HEK293 (cell line): ENCODE measurements around the gene CCDC9B.

Source experiments
- BCL11A ChIP-seq: fragments of 450-650 bp; formaldehyde crosslinking; IDR thresholded peaks from 2 replicates; pipeline ENCODE4 v1.5.1; 2016; ENCODE audit warnings: low read depth, missing biosample characterization, missing genetic modification characterization
- BCL6B ChIP-seq: fragments of 450-650 bp; formaldehyde crosslinking; IDR thresholded peaks from 2 replicates; pipeline ENCODE4 v1.5.1; 2017; ENCODE audit warnings: missing biosample characterization, missing genetic modification characterization
- GFI1B ChIP-seq: fragments of 450-650 bp; formaldehyde crosslinking; IDR thresholded peaks from 2 replicates; pipeline ENCODE4 v1.5.1; 2016; ENCODE audit warnings: missing biosample characterization, missing genetic modification characterization
- GLI2 ChIP-seq: fragments of 450-650 bp; formaldehyde crosslinking; IDR thresholded peaks from 2 replicates; pipeline ENCODE4; 2017; ENCODE audit warnings: missing biosample characterization, missing genetic modification characterization, low read depth, borderline replicate concordance
- GLI4 ChIP-seq: fragments of 450-650 bp; formaldehyde crosslinking; IDR thresholded peaks from 2 replicates; pipeline ENCODE4 v1.5.1; 2016; ENCODE audit warnings: missing biosample characterization, missing genetic modification characterization
- GLIS1 ChIP-seq: fragments of 450-650 bp; formaldehyde crosslinking; IDR thresholded peaks from 2 replicates; pipeline ENCODE4 v1.5.1; 2016; ENCODE audit warnings: missing biosample characterization, missing genetic modification characterization
- KLF17 ChIP-seq: fragments of 450-650 bp; formaldehyde crosslinking; IDR thresholded peaks from 2 replicates; pipeline ENCODE4 v1.5.1; 2016; ENCODE audit warnings: missing biosample characterization, missing genetic modification characterization
- KLF7 ChIP-seq: fragments of 450-650 bp; formaldehyde crosslinking; IDR thresholded peaks from 2 replicates; pipeline ENCODE4 v1.5.1; 2016; ENCODE audit warnings: missing biosample characterization, missing genetic modification characterization, borderline replicate concordance
- MEIS1 ChIP-seq: sonication (generic); formaldehyde crosslinking; IDR thresholded peaks from 2 replicates; pipeline ENCODE4 v1.8.1; 2022; ENCODE audit warnings: missing genetic modification reagents, mild to moderate bottlenecking, borderline replicate concordance
- OVOL3 ChIP-seq: fragments of 450-650 bp; formaldehyde crosslinking; IDR thresholded peaks from 2 replicates; pipeline ENCODE4 v1.5.1; 2016; ENCODE audit warnings: missing biosample characterization, missing genetic modification characterization
- PRDM4 ChIP-seq: fragments of 450-650 bp; formaldehyde crosslinking; IDR thresholded peaks from 2 replicates; pipeline ENCODE4 v1.5.1; 2017; ENCODE audit warnings: missing biosample characterization, missing genetic modification characterization
- SCRT2 ChIP-seq: fragments of 450-650 bp; formaldehyde crosslinking; IDR thresholded peaks from 2 replicates; pipeline ENCODE4 v1.5.1; 2016; ENCODE audit warnings: missing biosample characterization, missing genetic modification characterization
- SP2 ChIP-seq: fragments of 450-650 bp; formaldehyde crosslinking; IDR thresholded peaks from 2 replicates; pipeline ENCODE4 v1.5.1; 2016; ENCODE audit warnings: missing biosample characterization, missing genetic modification characterization
- ZFP3 ChIP-seq: fragments of 450-650 bp; formaldehyde crosslinking; IDR thresholded peaks from 2 replicates; pipeline ENCODE4 v1.5.1; 2016; ENCODE audit warnings: low read depth, missing biosample characterization, missing genetic modification characterization
- ZNF10 ChIP-seq: fragments of 450-650 bp; formaldehyde crosslinking; IDR thresholded peaks from 2 replicates; pipeline ENCODE4 v1.5.1; 2017; ENCODE audit warnings: missing biosample characterization, missing genetic modification characterization
- ZNF2 ChIP-seq: fragments of 450-650 bp; formaldehyde crosslinking; IDR thresholded peaks from 2 replicates; pipeline ENCODE4 v1.5.1; 2016; ENCODE audit warnings: missing biosample characterization, missing genetic modification characterization
- ZNF274 ChIP-seq, 2 experiments: fragments of 200-500 bp in 1 of 2; fragments of 450-650 bp in 1 of 2; sonication (Bioruptor generic) in 1 of 2; formaldehyde crosslinking in 1 of 2; IDR thresholded peaks; 2 replicates each; pipeline versions ENCODE4 v1.5.1 to v1.6.1; 2014 to 2016; ENCODE audit warnings: borderline replicate concordance in 1 of 2, inconsistent platforms in 1 of 2, low read length in 1 of 2, missing biosample characterization in 1 of 2, missing genetic modification characterization in 1 of 2
- ZNF280D ChIP-seq: fragments of 450-650 bp; formaldehyde crosslinking; IDR thresholded peaks from 2 replicates; pipeline ENCODE4 v1.5.1; 2016; ENCODE audit warnings: missing biosample characterization, missing genetic modification characterization
- ZNF335 ChIP-seq: fragments of 450-650 bp; formaldehyde crosslinking; conservative IDR thresholded peaks from 2 replicates; pipeline ENCODE4 v1.5.1; 2016; ENCODE audit warnings: missing biosample characterization, missing genetic modification characterization
- ZNF362 ChIP-seq: fragments of 450-650 bp; formaldehyde crosslinking; IDR thresholded peaks from 2 replicates; pipeline ENCODE4 v1.5.1; 2016; ENCODE audit warnings: missing biosample characterization, missing genetic modification characterization
- ZNF501 ChIP-seq: fragments of 450-650 bp; formaldehyde crosslinking; IDR thresholded peaks from 2 replicates; pipeline ENCODE4 v1.5.1; 2016; ENCODE audit warnings: missing biosample characterization, missing genetic modification characterization
- ZNF544 ChIP-seq: fragments of 450-650 bp; formaldehyde crosslinking; IDR thresholded peaks from 2 replicates; pipeline ENCODE4 v1.5.0; 2017; ENCODE audit warnings: missing biosample characterization, missing genetic modification characterization
- ZNF555 ChIP-seq: fragments of 450-650 bp; formaldehyde crosslinking; conservative IDR thresholded peaks from 2 replicates; pipeline ENCODE4 v1.5.1; 2017; ENCODE audit warnings: missing biosample characterization, mild to moderate bottlenecking, missing genetic modification characterization, inconsistent platforms
- ZNF560 ChIP-seq: fragments of 450-650 bp; formaldehyde crosslinking; IDR thresholded peaks from 2 replicates; pipeline ENCODE4 v1.5.1; 2017; ENCODE audit warnings: missing biosample characterization, missing genetic modification characterization, borderline replicate concordance
- ZNF600 ChIP-seq: fragments of 450-650 bp; formaldehyde crosslinking; IDR thresholded peaks from 2 replicates; pipeline ENCODE4 v1.5.1; 2016; ENCODE audit warnings: missing biosample characterization, missing genetic modification characterization
- ZNF624 ChIP-seq: fragments of 450-650 bp; formaldehyde crosslinking; IDR thresholded peaks from 2 replicates; pipeline ENCODE4 v1.5.1; 2017; ENCODE audit warnings: missing biosample characterization, missing genetic modification characterization
- ZNF777 ChIP-seq: fragments of 450-650 bp; formaldehyde crosslinking; IDR thresholded peaks from 2 replicates; pipeline ENCODE4 v1.5.1; 2017; ENCODE audit warnings: missing biosample characterization, missing genetic modification characterization, borderline replicate concordance
- ZNF785 ChIP-seq: fragments of 450-650 bp; formaldehyde crosslinking; IDR thresholded peaks from 2 replicates; pipeline ENCODE4 v1.5.1; 2016; ENCODE audit warnings: missing biosample characterization, missing genetic modification characterization
- ZXDB ChIP-seq: fragments of 450-650 bp; formaldehyde crosslinking; IDR thresholded peaks from 2 replicates; pipeline ENCODE4 v1.5.1; 2016; ENCODE audit warnings: missing biosample characterization, missing genetic modification characterization

Gene CCDC9B

GRCh38 chr15:40382580-40383456 lies 42.1 kb upstream of the CCDC9B start, which contains the start of gene KNSTRN (continued):
- TF ChIP-seq GLI4 (tag by site-specific recombination) (no peak), ZNF560 (no peak), ZNF10 (tag by site-specific recombination) (no peak), PRDM4 (tag by site-specific recombination) (no peak), OVOL3 (tag by site-specific recombination) (no peak), SP2 (tag by site-specific recombination) (peak; percentile 51), ZNF501 (tag by site-specific recombination) (0 out of 2 replicates have a peak, but pooled peaks have one; percentile 30), ZNF624 (no peak), ZNF274 (IDR thresholded peaks at IDR 0.05; ENCODE audit: low read length) (no peak), ZNF274 (tag by site-specific recombination; IDR thresholded peaks at IDR 0.05; ENCODE audit: borderline replicate concordance) (no peak), ZNF362 (no peak), GLI2 (tag by site-specific recombination) (no peak), ZNF777 (tag by site-specific recombination) (no peak), KLF17 (tag by site-specific recombination) (0 out of 2 replicates have a peak, but pooled peaks have one; percentile 42), GFI1B (tag by site-specific recombination) (no peak), ZNF555 (tag by site-specific recombination) (no peak), MEIS1 (no peak), ZNF600 (tag by site-specific recombination) (no peak), ZNF280D (tag by site-specific recombination) (no peak), ZNF544 (no peak), ZNF335 (tag by site-specific recombination) (peak; percentile 67), BCL6B (tag by site-specific recombination) (no peak), ZNF2 (tag by site-specific recombination) (0 out of 2 replicates have a peak, but pooled peaks have one; percentile 18), ZXDB (peak; percentile 57; the same call in 1 of the 2 replicates), BCL11A (tag by site-specific recombination) (no peak), ZFP3 (tag by site-specific recombination) (no peak), ZNF785 (no peak), SCRT2 (tag by site-specific recombination) (peak; percentile 12; the same call in 1 of the 2 replicates), KLF7 (tag by site-specific recombination) (peak; percentile 12; the same call in 1 of the 2 replicates), GLIS1 (no peak)
